HepG2 (cell line): Measurements from ENCODE around the gene VAC14. TPM values are rescaled to one million over a fixed set of nuclear protein-coding genes. Genes with fewer than 3 reads are reported as not detected.
"Not testable (repeated sequence)": the region's sequence is repeated elsewhere in the genome, so short reads cannot be mapped to it uniquely, and the experiment has no call there.

Source experiments
- ATAC-seq: fragments of 200-7000 bp; cut with Tn5 transposase; 3 replicates; pipeline ENCODE4 v1.9.1; 2020; ENCODE audit warnings: mild to moderate bottlenecking, moderate library complexity
- BruUV-seq: library from RNA; stranded (reverse); fragments of 400-500 nt; replicated peaks from 2 replicates; lab custom pipeline; 2021; lab: Mats Ljungman, UMichigan
- CTCF ChIA-PET: fragments of 300-600 bp; formaldehyde crosslinking; extraction: SDS; loops from one replicate; lab custom pipeline; 2021; ENCODE audit warnings: low total read pairs, inconsistent platforms, low intra/inter-chr PET ratio; lab: Yijun Ruan, JAX
- POLR2A ChIA-PET: fragments of 350-600 bp; sonication (Branson Sonifier 250); formaldehyde crosslinking; loops from one replicate; lab custom pipeline; 2020; ENCODE audit warnings: antibody characterized with exemption, inconsistent platforms; lab: Yijun Ruan, JAX
- DNase-seq: peaks from one replicate; pipeline ENCODE4 v3.0.0-alpha.2; 2015; ENCODE audit warnings: low spot score
- FAIRE-seq: peaks from 3 replicates; lab custom pipeline; 2011; peaks lifted over from hg19 to GRCh38; lab: Jason Lieb, UNC
- H2AFZ ChIP-seq: one replicate; pipeline ENCODE4 v1.6.1; 2011; ENCODE audit warnings: low read length, inconsistent platforms
- H3K27ac ChIP-seq: fragments of 300-600 bp; 3 replicates; pipeline ENCODE4 v1.8.0; 2011; ENCODE audit warnings: mixed run types, mild to moderate bottlenecking, mixed read lengths, low read length, inconsistent platforms; ENCODE audit not compliant: insufficient read depth; ENCODE audit errors: extremely low read length
- H3K27me3 ChIP-seq, 2 experiments: fragments of 200-600 bp in 1 of 2; 2 replicates in 1 of 2; 3 replicates in 1 of 2; pipeline versions ENCODE4 v1.6.0 to v1.8.0; 2011; ENCODE audit warnings: low read length in 2 of 2, mild to moderate bottlenecking in 2 of 2, moderate library complexity in 2 of 2, inconsistent platforms in 1 of 2; ENCODE audit not compliant: insufficient read depth in 2 of 2, control insufficient read depth in 1 of 2
- H3K36me3 ChIP-seq, 2 experiments: fragments of 200-600 bp in 1 of 2; replicated peaks in 1 of 2; 2 replicates in 1 of 2; 3 replicates in 1 of 2; pipeline versions ENCODE4 v1.5.1 to v1.8.0; 2011; ENCODE audit warnings: low read length in 2 of 2, inconsistent platforms in 1 of 2; ENCODE audit not compliant: insufficient read depth in 2 of 2, control insufficient read depth in 1 of 2
- H3K4me1 ChIP-seq: 2 replicates; pipeline ENCODE4 v1.5.1; 2012; ENCODE audit warnings: low read length, inconsistent platforms; ENCODE audit not compliant: insufficient read depth
- H3K4me2 ChIP-seq: 2 replicates; pipeline ENCODE4 v1.6.0; 2011; ENCODE audit warnings: low read depth, low read length, inconsistent platforms
- H3K4me3 ChIP-seq, 3 experiments: fragments of 200-600 bp in 1 of 3; sonication (generic), shearing (Covaris generic) in 1 of 3; replicated peaks in 1 of 3; 2 replicates each; pipeline ENCODE4 v1.5.1; 2011 to 2016; ENCODE audit warnings: low read length in 3 of 3, inconsistent platforms in 2 of 3, low read depth in 2 of 3, mild to moderate bottlenecking in 2 of 3, control low read depth in 1 of 3, mixed read lengths in 1 of 3; ENCODE audit not compliant: insufficient read depth in 1 of 3
- H3K79me2 ChIP-seq: one replicate; pipeline ENCODE4 v1.6.1; 2011; ENCODE audit warnings: low read length, inconsistent platforms; ENCODE audit not compliant: insufficient read depth
- H3K9ac ChIP-seq: 2 replicates; pipeline ENCODE4 v1.6.0; 2011; ENCODE audit warnings: mild to moderate bottlenecking, low read depth, low read length, inconsistent platforms; ENCODE audit not compliant: insufficient read depth
- H3K9me3 ChIP-seq: 2 replicates; pipeline ENCODE4 v1.5.1; 2012; ENCODE audit warnings: mild to moderate bottlenecking, low read length
- H4K20me1 ChIP-seq: 2 replicates; pipeline ENCODE4 v1.6.0; 2011; ENCODE audit warnings: inconsistent platforms, mild to moderate bottlenecking, low read length, moderate library complexity; ENCODE audit not compliant: insufficient read depth
- CEBPB ChIP-seq: IDR thresholded peaks from 2 replicates; pipeline ENCODE4 v1.6.1; 2011; ENCODE audit warnings: low read depth, low read length, improper control_type of control experiment, borderline replicate concordance
- IKZF1 ChIP-seq: fragments of 450-650 bp; IDR thresholded peaks from 2 replicates; pipeline ENCODE4 v1.7.1; 2016
- ZNF770 ChIP-seq: sonication (generic); formaldehyde crosslinking; IDR thresholded peaks from 2 replicates; pipeline ENCODE4 v1.5.0; 2020; ENCODE audit warnings: mild to moderate bottlenecking, missing genetic modification reagents
- WGBS: methylation state at CpG from one replicate; pipeline ENCODE4 v1.1.6; 2017; ENCODE audit warnings: low lambda C conversion rate; 5-methylcytosine and 5-hydroxymethylcytosine counted together
- in situ Hi-C: cut with HindIII; loops from 2 replicates; pipeline ENCODE4 v1.10.0; 2017; ENCODE audit warnings: low pct_unique_long_range_greater_than_20kb; ENCODE audit not compliant: extremely low pct_ligation_motif_present
- intact Hi-C: fragments of 100-400 bp; cut with micrococcal nuclease; formaldehyde crosslinking; loops from one replicate; pipeline ENCODE4 v1.10.0; 2022; ENCODE audit not compliant: unreplicated experiment
- polyA plus RNA-seq, 8 experiments: library from polyadenylated mRNA; depleted of rRNA in 3 of 8; stranded (reverse) in 7 of 8; unstranded in 1 of 8; fragments of >200 nt; fragmentation: Illumina TruSeq in 4 of 8; extraction: Trizol in 4 of 8; gene quantifications; 2 replicates each; pipeline versions ENCODE4 v1.2.1 to v1.2.3, GENCODE V29; 2011 to 2016; ENCODE audit warnings: low read depth in 4 of 8, missing spikeins in 1 of 8, mixed read lengths in 1 of 8; ENCODE audit not compliant: insufficient read depth in 1 of 8
- total RNA-seq, 5 experiments: library from RNA; depleted of rRNA; stranded (reverse); fragments of >200 nt; fragmentation: Illumina TruSeq; extraction: Trizol; gene quantifications; 2 replicates each; pipeline ENCODE4 v1.2.3, GENCODE V29; 2016; ENCODE audit warnings: low read depth in 1 of 5

The VAC14 gene
- total and polyA plus RNA-seq, 2 of the 13 experiments (the other 11 are each of a cell fraction or from before 2014, with no cell fraction given): 23.5 to 24.6 TPM

- H3K36me3 ChIP-seq, H3K27ac ChIP-seq, DNase-seq, POLR2A ChIA-PET, H2AFZ ChIP-seq, H3K4me2 ChIP-seq, ATAC-seq, H3K9me3 ChIP-seq, in situ Hi-C loops, H4K20me1 ChIP-seq, intact Hi-C loops, BruUV-seq, FAIRE-seq, CTCF ChIA-PET, H3K79me2 ChIP-seq, H3K9ac ChIP-seq, H3K4me3 ChIP-seq: not testable (repeated sequence)
- 37% methylated on average over 7 of the region's 7 CpGs for WGBS
- Histone ChIP-seq H3K4me1 (peaks cover 20% of the 10 kb centered on the region), H3K27me3 (peaks cover 7 to 35% of the 10 kb centered on the region in 2 experiments; a peak in 4 of 5 replicates)
- TF ChIP-seq ZNF770 (CRISPR knock-in tag): peak; percentile 50; the same call in 1 of the 2 replicates
Observed at GRCh38 chr16:70643264-70643663, 157.7 kb downstream of the VAC14 start.

DNA sequence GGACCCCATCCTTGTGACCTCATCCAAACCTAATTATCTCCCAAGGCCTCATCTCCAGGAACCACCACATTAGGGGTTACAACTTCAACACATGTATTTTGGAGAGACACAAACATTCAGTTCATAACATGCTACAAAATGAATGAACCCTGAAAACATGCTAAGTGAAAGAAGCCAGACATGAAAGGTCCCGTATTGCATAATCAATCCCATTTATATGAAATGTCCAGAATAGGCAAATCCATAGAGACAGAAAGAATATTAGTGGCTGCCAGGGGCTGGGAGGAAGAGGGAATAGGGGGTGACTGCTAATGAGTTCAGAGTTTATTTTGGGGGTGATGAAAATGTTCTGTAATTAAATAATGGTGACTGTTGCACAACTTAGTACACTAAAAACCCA, 158.3 kb downstream of the VAC14 start:
- Histone ChIP-seq H3K4me2 (no peak overlapping the region), H3K9me3 (no peaks in the 10 kb centered on the region), H3K9ac (no peak overlapping the region)
- DNase-seq (no peak), ATAC-seq (no peak)
- BruUV-seq: no TSS peak
- 84% methylated on average over 1 of the region's 1 CpG for WGBS
- TF ChIP-seq CEBPB (peak; percentile 71; the same call in 1 of the 2 replicates), IKZF1 (no peak)
- TF ChIP-seq, all 625 proteins: peak for 1
- Histone ChIP-seq H3K4me3 (no peak overlapping the region), H3K27ac (no peak overlapping the region), H4K20me1 (no peaks in the 10 kb centered on the region), H3K79me2 (no peaks in the 10 kb centered on the region), H3K4me1 (peaks cover 20% of the 10 kb centered on the region), H3K36me3 (no peaks in the 10 kb centered on the region), H2AFZ (no peak overlapping the region), H3K27me3 (peaks cover 4 to 29% of the 10 kb centered on the region in 2 experiments; a peak in 4 of 5 replicates)
- in situ Hi-C loops: no loop called here
- ChIA-PET POLR2A (no interaction called here), CTCF (no interaction called here)
- no peak for FAIRE-seq
- intact Hi-C loops: no loop called here
